ENCODE measurements around the gene CIAO2B.
"Not testable (repeated sequence)": the region's sequence is repeated elsewhere in the genome, so short reads cannot be mapped to it uniquely, and the experiment has no call there.

GRCh38 chr16:66896682-66897081 is 37.5 kb downstream of the CIAO2B start:
- not testable (repeated sequence) for TF ChIP-seq EZH2phosphoT487 (IDR thresholded peaks at IDR 0.05; ENCODE audit: insufficient read depth, low read depth); EZH2 (IDR thresholded peaks at IDR 0.05; ENCODE audit: insufficient read depth, poor library complexity, severe bottlenecking)
